ENCODE data around the gene MCAM. TPM values are rescaled to one million over a fixed set of nuclear protein-coding genes. Genes with fewer than 3 reads are reported as not detected.

MCAM gene
- total and polyA plus RNA-seq, 2 of the 8 experiments (the other 6 are each of a cell fraction or from before 2014, with no cell fraction given), result 22.4 to 32.2 TPM

DNA sequence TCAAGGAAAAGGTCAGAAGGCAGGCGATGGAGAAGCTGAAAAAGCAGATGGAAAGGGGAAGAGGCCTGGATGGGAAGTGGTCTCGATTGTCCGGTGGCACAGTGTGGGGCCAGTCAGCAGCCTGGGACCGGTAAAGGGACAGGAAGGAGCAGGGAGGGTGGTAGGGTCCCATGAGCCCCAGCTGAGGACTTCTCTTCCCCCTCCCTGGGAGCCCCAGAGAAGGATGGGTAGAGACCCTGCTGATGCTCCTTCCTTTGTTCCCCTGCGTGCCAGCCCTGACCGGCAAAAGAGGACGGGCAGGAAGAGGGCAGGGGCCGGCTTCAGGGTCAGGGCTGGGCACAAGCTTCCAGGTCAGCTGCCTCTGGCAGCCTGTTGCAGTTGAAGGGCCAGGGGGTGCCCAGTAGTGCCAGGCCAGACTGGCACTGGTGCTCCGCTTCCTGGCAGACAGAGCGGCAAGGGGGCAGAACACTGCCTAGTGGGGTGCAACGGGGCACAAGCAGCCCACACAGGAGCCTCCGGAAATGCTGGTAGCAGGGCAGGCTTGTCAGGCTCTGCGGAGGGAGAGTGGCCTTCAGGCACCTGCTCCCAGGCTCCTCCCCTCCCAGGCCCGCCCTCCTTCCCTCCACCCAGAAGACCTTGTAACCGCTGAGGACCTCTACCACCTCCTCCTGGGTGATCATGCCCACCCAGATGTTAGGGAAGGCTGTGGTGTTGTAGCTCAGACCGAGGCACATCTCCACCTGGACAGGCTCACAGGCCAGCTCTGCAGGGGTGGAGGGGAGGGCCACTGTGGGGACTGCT, 24.5 kb upstream of the MCAM start (continued):
- TF ChIP-seq, protein P1, sequence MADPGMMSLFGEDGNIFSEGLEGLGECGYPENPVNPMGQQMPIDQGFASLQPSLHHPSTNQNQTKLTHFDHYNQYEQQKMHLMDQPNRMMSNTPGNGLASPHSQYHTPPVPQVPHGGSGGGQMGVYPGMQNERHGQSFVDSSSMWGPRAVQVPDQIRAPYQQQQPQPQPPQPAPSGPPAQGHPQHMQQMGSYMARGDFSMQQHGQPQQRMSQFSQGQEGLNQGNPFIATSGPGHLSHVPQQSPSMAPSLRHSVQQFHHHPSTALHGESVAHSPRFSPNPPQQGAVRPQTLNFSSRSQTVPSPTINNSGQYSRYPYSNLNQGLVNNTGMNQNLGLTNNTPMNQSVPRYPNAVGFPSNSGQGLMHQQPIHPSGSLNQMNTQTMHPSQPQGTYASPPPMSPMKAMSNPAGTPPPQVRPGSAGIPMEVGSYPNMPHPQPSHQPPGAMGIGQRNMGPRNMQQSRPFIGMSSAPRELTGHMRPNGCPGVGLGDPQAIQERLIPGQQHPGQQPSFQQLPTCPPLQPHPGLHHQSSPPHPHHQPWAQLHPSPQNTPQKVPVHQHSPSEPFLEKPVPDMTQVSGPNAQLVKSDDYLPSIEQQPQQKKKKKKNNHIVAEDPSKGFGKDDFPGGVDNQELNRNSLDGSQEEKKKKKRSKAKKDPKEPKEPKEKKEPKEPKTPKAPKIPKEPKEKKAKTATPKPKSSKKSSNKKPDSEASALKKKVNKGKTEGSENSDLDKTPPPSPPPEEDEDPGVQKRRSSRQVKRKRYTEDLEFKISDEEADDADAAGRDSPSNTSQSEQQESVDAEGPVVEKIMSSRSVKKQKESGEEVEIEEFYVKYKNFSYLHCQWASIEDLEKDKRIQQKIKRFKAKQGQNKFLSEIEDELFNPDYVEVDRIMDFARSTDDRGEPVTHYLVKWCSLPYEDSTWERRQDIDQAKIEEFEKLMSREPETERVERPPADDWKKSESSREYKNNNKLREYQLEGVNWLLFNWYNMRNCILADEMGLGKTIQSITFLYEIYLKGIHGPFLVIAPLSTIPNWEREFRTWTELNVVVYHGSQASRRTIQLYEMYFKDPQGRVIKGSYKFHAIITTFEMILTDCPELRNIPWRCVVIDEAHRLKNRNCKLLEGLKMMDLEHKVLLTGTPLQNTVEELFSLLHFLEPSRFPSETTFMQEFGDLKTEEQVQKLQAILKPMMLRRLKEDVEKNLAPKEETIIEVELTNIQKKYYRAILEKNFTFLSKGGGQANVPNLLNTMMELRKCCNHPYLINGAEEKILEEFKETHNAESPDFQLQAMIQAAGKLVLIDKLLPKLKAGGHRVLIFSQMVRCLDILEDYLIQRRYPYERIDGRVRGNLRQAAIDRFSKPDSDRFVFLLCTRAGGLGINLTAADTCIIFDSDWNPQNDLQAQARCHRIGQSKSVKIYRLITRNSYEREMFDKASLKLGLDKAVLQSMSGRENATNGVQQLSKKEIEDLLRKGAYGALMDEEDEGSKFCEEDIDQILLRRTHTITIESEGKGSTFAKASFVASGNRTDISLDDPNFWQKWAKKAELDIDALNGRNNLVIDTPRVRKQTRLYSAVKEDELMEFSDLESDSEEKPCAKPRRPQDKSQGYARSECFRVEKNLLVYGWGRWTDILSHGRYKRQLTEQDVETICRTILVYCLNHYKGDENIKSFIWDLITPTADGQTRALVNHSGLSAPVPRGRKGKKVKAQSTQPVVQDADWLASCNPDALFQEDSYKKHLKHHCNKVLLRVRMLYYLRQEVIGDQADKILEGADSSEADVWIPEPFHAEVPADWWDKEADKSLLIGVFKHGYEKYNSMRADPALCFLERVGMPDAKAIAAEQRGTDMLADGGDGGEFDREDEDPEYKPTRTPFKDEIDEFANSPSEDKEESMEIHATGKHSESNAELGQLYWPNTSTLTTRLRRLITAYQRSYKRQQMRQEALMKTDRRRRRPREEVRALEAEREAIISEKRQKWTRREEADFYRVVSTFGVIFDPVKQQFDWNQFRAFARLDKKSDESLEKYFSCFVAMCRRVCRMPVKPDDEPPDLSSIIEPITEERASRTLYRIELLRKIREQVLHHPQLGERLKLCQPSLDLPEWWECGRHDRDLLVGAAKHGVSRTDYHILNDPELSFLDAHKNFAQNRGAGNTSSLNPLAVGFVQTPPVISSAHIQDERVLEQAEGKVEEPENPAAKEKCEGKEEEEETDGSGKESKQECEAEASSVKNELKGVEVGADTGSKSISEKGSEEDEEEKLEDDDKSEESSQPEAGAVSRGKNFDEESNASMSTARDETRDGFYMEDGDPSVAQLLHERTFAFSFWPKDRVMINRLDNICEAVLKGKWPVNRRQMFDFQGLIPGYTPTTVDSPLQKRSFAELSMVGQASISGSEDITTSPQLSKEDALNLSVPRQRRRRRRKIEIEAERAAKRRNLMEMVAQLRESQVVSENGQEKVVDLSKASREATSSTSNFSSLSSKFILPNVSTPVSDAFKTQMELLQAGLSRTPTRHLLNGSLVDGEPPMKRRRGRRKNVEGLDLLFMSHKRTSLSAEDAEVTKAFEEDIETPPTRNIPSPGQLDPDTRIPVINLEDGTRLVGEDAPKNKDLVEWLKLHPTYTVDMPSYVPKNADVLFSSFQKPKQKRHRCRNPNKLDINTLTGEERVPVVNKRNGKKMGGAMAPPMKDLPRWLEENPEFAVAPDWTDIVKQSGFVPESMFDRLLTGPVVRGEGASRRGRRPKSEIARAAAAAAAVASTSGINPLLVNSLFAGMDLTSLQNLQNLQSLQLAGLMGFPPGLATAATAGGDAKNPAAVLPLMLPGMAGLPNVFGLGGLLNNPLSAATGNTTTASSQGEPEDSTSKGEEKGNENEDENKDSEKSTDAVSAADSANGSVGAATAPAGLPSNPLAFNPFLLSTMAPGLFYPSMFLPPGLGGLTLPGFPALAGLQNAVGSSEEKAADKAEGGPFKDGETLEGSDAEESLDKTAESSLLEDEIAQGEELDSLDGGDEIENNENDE (IDR thresholded peaks at IDR 0.05; ENCODE audit: insufficient replicate concordance, low read length), result no peak
- TF ChIP-seq, protein P2, sequence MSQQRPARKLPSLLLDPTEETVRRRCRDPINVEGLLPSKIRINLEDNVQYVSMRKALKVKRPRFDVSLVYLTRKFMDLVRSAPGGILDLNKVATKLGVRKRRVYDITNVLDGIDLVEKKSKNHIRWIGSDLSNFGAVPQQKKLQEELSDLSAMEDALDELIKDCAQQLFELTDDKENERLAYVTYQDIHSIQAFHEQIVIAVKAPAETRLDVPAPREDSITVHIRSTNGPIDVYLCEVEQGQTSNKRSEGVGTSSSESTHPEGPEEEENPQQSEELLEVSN (IDR thresholded peaks at IDR 0.05), result no peak
- TF ChIP-seq HDAC2 (IDR thresholded peaks at IDR 0.05; ENCODE audit: borderline replicate concordance in 1 of 2, low read depth in 2 of 2, low read length in 2 of 2), result no peak
- TF ChIP-seq, protein P3, sequence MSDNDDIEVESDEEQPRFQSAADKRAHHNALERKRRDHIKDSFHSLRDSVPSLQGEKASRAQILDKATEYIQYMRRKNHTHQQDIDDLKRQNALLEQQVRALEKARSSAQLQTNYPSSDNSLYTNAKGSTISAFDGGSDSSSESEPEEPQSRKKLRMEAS (IDR thresholded peaks at IDR 0.05), result no peak
- TF ChIP-seq BRCA1 (IDR thresholded peaks at IDR 0.05; ENCODE audit: low read depth, low read length), result no peak
- no peak for TF ChIP-seq RNF2 (IDR thresholded peaks at IDR 0.05; ENCODE audit: borderline replicate concordance, low read depth, low read length, missing control alignments, poor library complexity, severe bottlenecking)
- no peak for TF ChIP-seq SIX5 (IDR thresholded peaks at IDR 0.05; ENCODE audit: low read depth, low read length)
- no peak for TF ChIP-seq EP300 (IDR thresholded peaks at IDR 0.05; ENCODE audit: borderline replicate concordance in 1 of 2, low read depth in 2 of 2, low read length in 2 of 2)
